K562 (cell line): ENCODE data around the gene TRAF3IP1. TPM values are rescaled to one million over a fixed set of nuclear protein-coding genes. Genes with fewer than 3 reads are reported as not detected.

Experiments used
- ATAC-seq: fragments of 200-7000 bp; cut with Tn5 transposase; 3 replicates; pipeline ENCODE4 v1.9.1; 2020; ENCODE audit warnings: moderate library complexity
- BruUV-seq: library from RNA; stranded (reverse); fragments of 400-500 nt; replicated peaks from 2 replicates; lab custom pipeline; 2021; lab: Mats Ljungman, UMichigan
- CTCF ChIA-PET: fragments of 300-600 bp; formaldehyde crosslinking; extraction: SDS; loops from one replicate; lab custom pipeline; 2021; ENCODE audit warnings: low intra/inter-chr PET ratio; lab: Yijun Ruan, JAX
- POLR2A ChIA-PET: fragments of 300-600, 350-650 bp; sonication (Branson Sonifier 250); formaldehyde crosslinking; extraction: SDS; loops from one replicate; lab custom pipeline; 2021; ENCODE audit warnings: antibody characterized with exemption, inconsistent platforms; lab: Yijun Ruan, JAX
- DNase-seq, 4 experiments: peaks; one replicate each; pipeline versions ENCODE4 v3.0.0 to v3.0.0-alpha.2; 2011 to 2018; ENCODE audit warnings: low spot score in 3 of 4, mixed read lengths in 3 of 4; ENCODE audit errors: extremely low read depth in 1 of 4
- FAIRE-seq: peaks from 2 replicates; lab custom pipeline; 2011; peaks lifted over from hg19 to GRCh38; lab: Jason Lieb, UNC
- H2AFZ ChIP-seq: 2 replicates; pipeline ENCODE4 v1.6.0; 2011; ENCODE audit warnings: low read depth, low read length, control low read depth, inconsistent platforms
- H3K27ac ChIP-seq: fragments of 200-600 bp; 3 replicates; pipeline ENCODE4 v1.8.0; 2011; ENCODE audit warnings: low read depth, mild to moderate bottlenecking, control low read depth, inconsistent platforms, low read length, moderate library complexity, mixed read lengths; ENCODE audit errors: extremely low read depth
- H3K27me3 ChIP-seq, 2 experiments: fragments of 300-600 bp in 1 of 2; 2 replicates in 1 of 2; 3 replicates in 1 of 2; pipeline versions ENCODE4 v1.6.0 to v1.8.0; 2011; ENCODE audit warnings: inconsistent platforms in 2 of 2, low read length in 2 of 2, mild to moderate bottlenecking in 1 of 2, mixed read lengths in 1 of 2, moderate library complexity in 1 of 2; ENCODE audit not compliant: control insufficient read depth in 2 of 2, insufficient read depth in 2 of 2
- H3K36me3 ChIP-seq: fragments of 300-600 bp; 3 replicates; pipeline ENCODE4 v1.8.0; 2011; ENCODE audit warnings: mild to moderate bottlenecking, low read length, inconsistent platforms; ENCODE audit not compliant: control insufficient read depth, insufficient read depth
- H3K4me1 ChIP-seq, 2 experiments: fragments of 200-600 bp in 1 of 2; replicated peaks in 1 of 2; 2 replicates in 1 of 2; 3 replicates in 1 of 2; pipeline versions ENCODE4 v1.5.1 to v1.8.0; 2011; ENCODE audit warnings: inconsistent platforms in 2 of 2, low read length in 2 of 2, mild to moderate bottlenecking in 1 of 2, mixed read lengths in 1 of 2, moderate library complexity in 1 of 2; ENCODE audit not compliant: control insufficient read depth in 2 of 2, insufficient read depth in 2 of 2
- H3K4me2 ChIP-seq: 2 replicates; pipeline ENCODE4 v1.6.1; 2011; ENCODE audit warnings: low read length, control low read depth, inconsistent platforms, mixed read lengths; ENCODE audit not compliant: insufficient read depth
- H3K4me3 ChIP-seq: fragments of 200-600 bp; sonication (generic), shearing (Covaris generic); 2 replicates; pipeline ENCODE4 v1.5.1; 2016; ENCODE audit warnings: control low read depth, inconsistent platforms
- H3K79me2 ChIP-seq: fragments of 200-600 bp; 3 replicates; pipeline ENCODE4 v1.8.0; 2011; ENCODE audit warnings: low read length, inconsistent platforms; ENCODE audit not compliant: control insufficient read depth, insufficient read depth
- H3K9ac ChIP-seq, 2 experiments: 2 replicates each; pipeline versions ENCODE4 v1.6.0 to v1.6.1; 2011; ENCODE audit warnings: low read depth in 2 of 2, low read length in 2 of 2, control low read depth in 1 of 2, inconsistent platforms in 1 of 2, mild to moderate bottlenecking in 1 of 2, mixed read lengths in 1 of 2; ENCODE audit not compliant: insufficient read depth in 1 of 2
- H3K9me1 ChIP-seq: one replicate; pipeline ENCODE4 v1.6.0; 2011; ENCODE audit warnings: inconsistent platforms, mild to moderate bottlenecking, low read length, moderate library complexity; ENCODE audit not compliant: control insufficient read depth, insufficient read depth
- H3K9me3 ChIP-seq: replicated peaks from 2 replicates; pipeline ENCODE4 v1.5.1; 2011; ENCODE audit warnings: low read depth, low read length, inconsistent platforms; ENCODE audit not compliant: control insufficient read depth, insufficient read depth
- H4K20me1 ChIP-seq: replicated peaks from 2 replicates; pipeline ENCODE4 v1.6.1; 2011; ENCODE audit warnings: low read length, inconsistent platforms, mixed read lengths; ENCODE audit not compliant: control insufficient read depth, insufficient read depth
- HBP1 ChIP-seq: fragments of 450-650 bp; formaldehyde crosslinking; IDR thresholded peaks from 2 replicates; pipeline ENCODE4 v1.4.0; 2022; ENCODE audit warnings: missing genetic modification characterization
- IRF9 ChIP-seq: fragments of 450-650 bp; IDR thresholded peaks from 2 replicates; pipeline ENCODE4 v1.6.1; 2016; ENCODE audit warnings: missing biosample characterization, missing genetic modification characterization
- MBD1 ChIP-seq: fragments of 250-450 bp; sonication (Bioruptor Pico); IDR thresholded peaks from 2 replicates; pipeline ENCODE4 v1.8.0; 2022; ENCODE audit warnings: inconsistent platforms
- MITF ChIP-seq: IDR thresholded peaks from 2 replicates; pipeline ENCODE4 v1.6.1; 2014; ENCODE audit warnings: antibody characterized with exemption
- ZBTB1 ChIP-seq: sonication (generic); formaldehyde crosslinking; IDR thresholded peaks from 2 replicates; pipeline ENCODE4 v1.8.1; 2023; ENCODE audit warnings: missing genetic modification reagents, low read depth, mild to moderate bottlenecking, borderline replicate concordance
- ZBTB49 ChIP-seq: sonication (generic); formaldehyde crosslinking; IDR thresholded peaks from 2 replicates; pipeline ENCODE4 v1.8.0; 2022; ENCODE audit warnings: missing genetic modification reagents, mild to moderate bottlenecking, borderline replicate concordance
- ZNF395 ChIP-seq: fragments of 200-800 bp; sonication (Bioruptor generic); IDR thresholded peaks from 2 replicates; pipeline ENCODE4 v1.6.1; 2017; ENCODE audit warnings: missing genetic modification characterization, missing compliant biosample characterization
- ZNF551 ChIP-seq: fragments of 250-450 bp; sonication (Bioruptor Pico); IDR thresholded peaks from 2 replicates; pipeline ENCODE4 v1.5.0; 2021; ENCODE audit warnings: mild to moderate bottlenecking, moderate library complexity
- ZNF561 ChIP-seq: fragments of 450-650 bp; formaldehyde crosslinking; conservative IDR thresholded peaks from 2 replicates; pipeline ENCODE4 v1.4.0; 2020; ENCODE audit warnings: mild to moderate bottlenecking, moderate library complexity
- WGBS: fragments of 100-300 bp; shearing (Covaris generic); methylation state at CpG from one replicate; pipeline ENCODE4 v1.1.6; 2016; ENCODE audit warnings: low coverage, mixed read lengths; ENCODE audit not compliant: insufficient coverage; ENCODE audit errors: missing lambda C conversion rate; 5-methylcytosine and 5-hydroxymethylcytosine counted together
- in situ Hi-C: fragments of 300-500 bp; cut with MboI; formaldehyde crosslinking; loops from 4 replicates; pipeline ENCODE4 v1.15.0; 2018; ENCODE audit warnings: inconsistent platforms, mixed read lengths
- intact Hi-C: fragments of 100-400 bp; cut with micrococcal nuclease; formaldehyde crosslinking; loops from 2 replicates; pipeline ENCODE4 v1.14.2; 2022
- polyA plus RNA-seq, 8 experiments: library from polyadenylated mRNA; depleted of rRNA in 4 of 8; stranded (reverse) in 5 of 8; unstranded in 3 of 8; fragments of >200 nt; fragmentation: Nextera tagmentation in 2 of 8; fragmentation: Illumina TruSeq in 1 of 8; extraction: Ambion mirVana in 2 of 8; extraction: Trizol in 1 of 8; gene quantifications; 2 replicates each; pipeline versions ENCODE4 v1.2.1 to v1.2.3, GENCODE V29; 2011 to 2014; ENCODE audit warnings: inconsistent platforms in 1 of 8, missing spikeins in 1 of 8
- total RNA-seq, 7 experiments: library from RNA; depleted of rRNA in 6 of 7; stranded (reverse); fragments of >200 nt in 6 of 7; fragmentation: Illumina TruSeq in 2 of 7; extraction: Trizol in 2 of 7; gene quantifications; 2 replicates each; pipeline versions ENCODE4 v1.2.1 to v1.2.3, GENCODE V29; 2011 to 2021; ENCODE audit warnings: low replicate concordance in 1 of 7

Gene TRAF3IP1
- total and polyA plus RNA-seq, 9 of the 15 experiments (the other 6 are each of a cell fraction or from before 2014, with no cell fraction given) = 1.3 to 7.4 (median 3.4) TPM

GRCh38 chr2:238433941-238434845 lies 113.9 kb downstream of the TRAF3IP1 start:
- ChIA-PET CTCF (no interaction called here), POLR2A (interaction anchor here (0.6 to 1.5 kb wide), 2 partner anchors 13 to 14 kb away, joined by 3 to 4 read pairs; no protein-coding TSS in a partner anchor)
- DNase-seq = no peak
- Histone ChIP-seq H3K4me1 (peaks cover 3 to 11% of the 10 kb centered on the region in 2 experiments; a peak in 4 of 5 replicates), H3K9me1 (no peaks in the 10 kb centered on the region), H3K79me2 (peaks cover 87% of the 10 kb centered on the region), H3K9ac (no peak overlapping the region), H4K20me1 (no peaks in the 10 kb centered on the region; the same call in 1 of the 2 replicates), H3K4me2 (no peak overlapping the region), H3K36me3 (peaks cover 82% of the 10 kb centered on the region), H2AFZ (no peak overlapping the region), H3K4me3 (no peak overlapping the region), H3K27ac (no peak overlapping the region), H3K9me3 (no peaks in the 10 kb centered on the region), H3K27me3 (no peaks in the 10 kb centered on the region)
- intact Hi-C loops = no loop called here
- ATAC-seq = no peak
- 95% methylated on average over 11 of the region's 13 CpGs for WGBS
- no TSS peak for BruUV-seq
- in situ Hi-C loops = no loop called here
- no peak for FAIRE-seq
- TF ChIP-seq MBD1 (CRISPR knock-in tag) (no peak), ZNF561 (CRISPR knock-in tag) (no peak), ZNF395 (CRISPR knock-in tag) (no peak), HBP1 (CRISPR knock-in tag) (no peak), ZBTB1 (CRISPR knock-in tag) (no peak), ZNF551 (no peak), ZBTB49 (CRISPR knock-in tag) (no peak), MITF (no peak), IRF9 (tag) (no peak)
